Choroid plexus epithelial cell (primary cell): Measurements from ENCODE around the gene ANKZF1.

Source experiments
- DNase-seq: peaks from one replicate; pipeline ENCODE4 v3.0.0-alpha.2; 2010; ENCODE audit warnings: low read depth
- H3K4me3 ChIP-seq: 2 replicates; pipeline ENCODE4 v1.5.1; 2011; ENCODE audit warnings: low read depth, mild to moderate bottlenecking, control low read depth, low read length, moderate library complexity
- CTCF ChIP-seq: conservative IDR thresholded peaks from 2 replicates; pipeline ENCODE4 v1.5.1; 2011; ENCODE audit warnings: low read depth, mild to moderate bottlenecking, control low read depth, inconsistent platforms, low read length, moderate library complexity

ANKZF1 gene

GRCh38 chr2:219210196-219210885 lies 19.3 kb upstream of the ANKZF1 start:
- TF ChIP-seq CTCF: no peak
- no peak overlapping the region for H3K4me3 ChIP-seq

DNA sequence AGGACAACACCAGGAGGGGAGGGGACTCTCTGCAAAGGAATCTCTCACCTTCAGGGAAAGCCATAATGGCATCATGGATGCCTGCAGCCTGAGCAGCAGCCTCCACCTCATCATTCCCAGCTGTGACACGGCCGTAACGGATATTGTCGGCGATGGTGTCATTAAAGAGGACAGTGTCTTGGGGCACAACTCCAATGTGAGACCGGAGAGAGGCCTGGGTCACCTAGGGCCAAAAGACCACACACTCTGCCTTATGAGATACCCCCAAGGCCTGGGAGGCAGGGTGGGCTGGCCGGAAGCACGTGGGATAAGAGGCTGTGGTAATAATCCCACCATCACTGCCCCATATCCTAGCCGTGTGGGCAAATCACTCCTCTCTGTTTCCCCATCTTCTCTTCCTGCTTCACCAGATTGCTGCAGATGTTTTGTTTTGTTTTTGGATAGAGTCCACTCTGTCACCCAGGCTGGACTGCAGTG lies 18.7 kb upstream of the ANKZF1 start:
- no peak for TF ChIP-seq CTCF
- no peak for DNase-seq
- no peak overlapping the region for H3K4me3 ChIP-seq

More at GRCh38 chr2:219210196-219210885, 19.3 kb upstream of the ANKZF1 start:
- DNase-seq: no peak

- TF ChIP-seq CTCF: no peak
- H3K4me3 ChIP-seq: no peak overlapping the region
- DNase-seq: no peak
Observed at GRCh38 chr2:219213026-219213415, 16.6 kb upstream of the ANKZF1 start.

- no peak for DNase-seq
- no peak for TF ChIP-seq CTCF
- H3K4me3 ChIP-seq: no peak overlapping the region
Observed at GRCh38 chr2:219213486-219214071, 16.0 kb upstream of the ANKZF1 start.

GRCh38 chr2:219214141-219214540 lies 15.5 kb upstream of the ANKZF1 start:
- H3K4me3 ChIP-seq: no peak overlapping the region
- DNase-seq: no peak
- no peak for TF ChIP-seq CTCF

GRCh38 chr2:219214786-219215185 lies 14.8 kb upstream of the ANKZF1 start:
- no peak overlapping the region for H3K4me3 ChIP-seq
- TF ChIP-seq CTCF: no peak

More at GRCh38 chr2:219214786-219215185, 14.8 kb upstream of the ANKZF1 start:
- no peak for DNase-seq
